ENCODE measurements around the gene MBTD1.
A peak's percentile ranks its signal among the peaks of the same experiment; 100 is the strongest.
"Not testable (repeated sequence)": the region's sequence is repeated elsewhere in the genome, so short reads cannot be mapped to it uniquely, and the experiment has no call there.

The MBTD1 gene

DNA sequence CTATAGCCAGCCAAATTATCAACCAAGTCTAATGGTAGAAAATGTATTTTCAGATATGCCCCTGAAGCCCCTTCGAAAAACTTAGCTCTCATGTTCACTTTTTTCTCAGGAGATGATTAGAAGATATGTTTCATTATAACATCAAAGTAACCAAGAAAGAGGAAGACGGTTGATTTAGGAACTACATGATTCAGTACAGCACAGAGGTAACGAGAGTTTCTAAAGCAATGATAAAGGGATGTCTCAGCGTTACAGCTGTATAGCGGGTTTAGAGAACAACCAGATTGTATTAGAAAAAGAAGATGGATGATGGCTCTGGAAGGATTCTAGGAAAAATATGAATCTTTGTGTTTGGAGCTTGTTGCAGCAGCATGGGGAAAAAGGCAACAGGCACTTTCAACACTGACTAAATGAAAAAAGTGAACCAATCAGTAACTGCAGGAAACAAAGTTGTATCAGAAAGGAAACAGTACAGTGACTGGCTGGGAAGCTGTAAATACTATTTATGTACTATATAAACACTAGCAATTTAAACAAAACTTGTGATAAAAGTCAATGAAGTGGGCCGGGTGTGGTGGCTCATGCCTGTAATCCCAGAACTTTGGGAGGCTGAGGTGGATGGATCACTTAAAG lies 21.5 kb downstream of the MBTD1 start:
- TF ChIP-seq CTCF (IDR thresholded peaks at IDR 0.05; ENCODE audit: control insufficient read depth, insufficient read depth, low read depth, low read length, missing control alignments), result peak; percentile 1
- no peak for DNase-seq (ENCODE audit: low read depth)
- H3K4me3 ChIP-seq (ENCODE audit: control insufficient read depth, low read depth, low read length), result no peak overlapping the region

DNA sequence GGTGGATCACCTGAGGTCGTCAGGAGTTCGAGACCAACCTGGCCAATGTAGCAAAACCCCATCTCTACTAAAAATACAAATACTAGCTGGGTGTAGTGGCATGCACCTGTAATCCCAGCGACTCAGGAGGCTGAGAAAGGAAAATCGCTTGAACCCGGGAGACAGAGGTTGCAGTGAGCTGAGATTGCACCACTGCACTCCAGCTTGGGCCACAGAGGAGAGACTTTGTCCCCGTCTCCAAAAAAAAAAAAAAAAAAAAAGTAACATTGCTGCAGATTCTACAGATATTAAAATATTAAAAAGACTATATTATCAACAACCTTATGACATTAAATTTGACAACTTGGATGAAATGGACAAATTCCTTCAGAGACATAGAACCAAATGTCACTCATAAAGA lies 25.7 kb downstream of the MBTD1 start:
- no peak for DNase-seq (ENCODE audit: low read depth)
- no peak for TF ChIP-seq CTCF (IDR thresholded peaks at IDR 0.05; ENCODE audit: control insufficient read depth, insufficient read depth, low read depth, low read length, missing control alignments)
- no peak overlapping the region for H3K4me3 ChIP-seq (ENCODE audit: control insufficient read depth, low read depth, low read length)

DNA sequence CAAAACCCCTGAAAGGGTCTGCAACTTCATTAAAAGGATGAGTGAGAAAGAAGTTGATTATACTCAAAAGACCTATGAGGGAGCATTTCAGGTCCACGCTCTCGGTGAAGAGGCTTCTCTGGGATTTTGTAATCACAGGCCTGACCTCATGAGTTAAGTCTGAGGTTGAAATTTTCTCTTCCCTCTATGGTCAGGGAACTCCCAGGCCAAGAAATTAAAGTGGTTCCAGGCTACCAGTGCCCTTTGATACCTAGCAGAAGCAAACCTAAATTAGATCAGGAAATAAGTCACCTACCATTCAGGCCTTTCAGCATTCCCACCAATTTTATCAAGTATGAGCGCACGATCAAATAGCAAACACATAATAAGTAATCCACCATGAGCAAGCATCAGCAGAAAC lies 27.9 kb downstream of the MBTD1 start:
- DNase-seq (ENCODE audit: low read depth), result no peak
- no peak for TF ChIP-seq CTCF (IDR thresholded peaks at IDR 0.05; ENCODE audit: control insufficient read depth, insufficient read depth, low read depth, low read length, missing control alignments)

DNA sequence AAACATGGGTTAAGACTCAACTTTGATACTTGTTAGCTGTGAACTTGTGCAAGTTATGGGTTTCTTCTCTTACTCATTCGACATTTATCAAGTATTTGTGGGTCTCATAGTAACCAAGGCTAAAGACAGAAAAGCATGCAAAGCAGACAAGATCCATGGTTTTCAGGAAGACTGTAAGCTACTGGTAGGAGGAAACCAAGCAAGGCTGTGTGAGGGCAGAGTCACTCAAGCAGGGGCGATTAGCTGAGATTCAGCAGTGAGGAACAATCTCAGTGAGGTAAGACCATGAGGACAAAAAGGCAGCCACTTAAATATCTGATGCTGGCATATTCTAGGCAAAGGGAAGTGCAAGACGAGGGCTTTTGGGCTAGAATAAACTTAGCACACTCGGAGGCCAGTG lies 29.5 kb downstream of the MBTD1 start:
- H3K4me3 ChIP-seq (ENCODE audit: control insufficient read depth, low read depth, low read length), result no peak overlapping the region
- TF ChIP-seq CTCF (IDR thresholded peaks at IDR 0.05; ENCODE audit: control insufficient read depth, insufficient read depth, low read depth, low read length, missing control alignments), result no peak
- DNase-seq (ENCODE audit: low read depth), result no peak

More for the DNA sequence above, 27.9 kb downstream of the MBTD1 start:
- no peak overlapping the region for H3K4me3 ChIP-seq (ENCODE audit: control insufficient read depth, low read depth, low read length)

GRCh38 chr17:51229889-51230288 lies 30.0 kb downstream of the MBTD1 start:
- DNase-seq (ENCODE audit: low read depth), result no peak
- TF ChIP-seq CTCF (IDR thresholded peaks at IDR 0.05; ENCODE audit: control insufficient read depth, insufficient read depth, low read depth, low read length, missing control alignments), result no peak
- no peak overlapping the region for H3K4me3 ChIP-seq (ENCODE audit: control insufficient read depth, low read depth, low read length)

DNA sequence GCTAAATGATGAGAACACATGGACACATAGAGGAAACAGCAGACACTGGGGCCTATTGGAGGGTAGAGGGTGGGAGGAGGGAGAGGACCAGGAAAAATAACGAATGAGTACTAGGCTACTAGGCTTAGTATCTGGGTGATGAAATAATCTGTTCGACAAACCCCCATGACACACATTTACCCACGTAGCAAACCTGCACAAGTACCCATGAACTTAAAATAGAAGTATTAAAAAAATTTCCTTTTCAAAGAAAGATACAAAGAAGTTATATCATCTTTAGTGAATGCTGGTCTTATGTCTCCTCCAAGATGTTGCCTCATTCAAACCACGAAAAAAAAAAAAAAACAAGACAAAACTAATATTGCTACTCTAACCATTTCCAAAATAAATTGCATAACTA lies 31.7 kb downstream of the MBTD1 start:
- no peak overlapping the region for H3K4me3 ChIP-seq (ENCODE audit: control insufficient read depth, low read depth, low read length)
- TF ChIP-seq CTCF (IDR thresholded peaks at IDR 0.05; ENCODE audit: control insufficient read depth, insufficient read depth, low read depth, low read length, missing control alignments), result no peak
- DNase-seq (ENCODE audit: low read depth), result peak; percentile 53

GRCh38 chr17:51225523-51225922 lies 34.3 kb downstream of the MBTD1 start:
- H3K4me3 ChIP-seq (ENCODE audit: control insufficient read depth, low read depth, low read length); DNase-seq (ENCODE audit: low read depth): not testable (repeated sequence)

All from AG09309 (cell line).